GM19099 (cell line): ENCODE results near the gene ZNF208.
"Not testable (repeated sequence)": the region's sequence is repeated elsewhere in the genome, so short reads cannot be mapped to it uniquely, and the experiment has no call there.

Experiments used
- POLR2A ChIP-seq: IDR thresholded peaks from 3 replicates; pipeline ENCODE4 v1.6.1; 2011; ENCODE audit warnings: low read depth; ENCODE audit not compliant: insufficient read length; ENCODE audit errors: extremely low read depth

The ZNF208 gene

GRCh38 chr19:22010437-22011143 lies at the start of gene ZNF208:
Gene ZNF208, minus strand, starts transcription at chr19:22010943. Its CDS starts 149 bp downstream, at chr19:22010794.
- not testable (repeated sequence) for TF ChIP-seq POLR2A

DNA sequence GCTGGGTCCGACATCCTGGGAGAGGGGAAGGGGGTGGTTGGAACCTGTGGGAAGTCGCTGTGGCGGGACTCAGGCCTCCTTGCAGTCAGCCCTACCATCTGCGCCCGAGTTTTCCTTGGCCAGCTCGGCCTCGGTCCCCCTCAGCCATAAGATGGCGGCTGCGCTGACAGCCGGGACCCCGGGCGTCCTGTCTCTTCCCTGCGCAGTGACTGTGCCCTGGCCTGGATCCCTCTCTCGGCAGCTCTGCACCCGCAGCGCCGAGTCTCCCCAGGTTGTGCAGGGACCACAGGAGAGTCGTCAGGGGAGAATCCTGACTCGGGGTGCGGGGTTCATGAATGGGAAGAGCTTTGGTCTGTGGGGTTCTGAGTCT lies 41.9 kb upstream of the ZNF208 start:
- TF ChIP-seq POLR2A = no peak

GRCh38 chr19:22030680-22031079 lies 19.9 kb upstream of the ZNF208 start:
- TF ChIP-seq POLR2A = no peak

- TF ChIP-seq POLR2A = no peak
These were observed 15.9 kb upstream of the ZNF208 start for GRCh38 chr19:22026687-22027086.

GRCh38 chr19:21970466-21970865 lies 40.3 kb downstream of the ZNF208 start:
- no peak for TF ChIP-seq POLR2A

DNA sequence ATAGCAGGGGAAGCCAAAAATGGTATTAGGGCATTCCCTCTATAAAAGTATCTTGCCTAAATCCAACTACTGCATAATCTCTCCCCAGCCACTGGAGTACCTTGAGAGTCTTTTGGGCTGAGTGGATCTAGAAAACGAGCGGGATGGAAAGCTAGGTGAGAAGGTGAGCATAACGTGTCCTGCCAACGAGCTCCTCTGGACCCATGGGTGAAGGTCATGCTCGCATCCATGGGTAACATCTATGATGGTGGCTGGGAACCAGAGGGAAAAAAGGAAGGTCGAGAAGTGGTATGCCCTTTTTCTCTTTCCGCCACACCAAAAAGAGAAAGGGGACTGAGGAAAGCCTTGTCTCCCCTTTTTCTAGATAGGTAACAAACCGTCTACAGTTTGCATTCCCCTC lies 63.0 kb downstream of the ZNF208 start:
- no peak for TF ChIP-seq POLR2A

- no peak for TF ChIP-seq POLR2A
These were observed 70.1 kb downstream of the ZNF208 start for GRCh38 chr19:21940684-21941083.

DNA sequence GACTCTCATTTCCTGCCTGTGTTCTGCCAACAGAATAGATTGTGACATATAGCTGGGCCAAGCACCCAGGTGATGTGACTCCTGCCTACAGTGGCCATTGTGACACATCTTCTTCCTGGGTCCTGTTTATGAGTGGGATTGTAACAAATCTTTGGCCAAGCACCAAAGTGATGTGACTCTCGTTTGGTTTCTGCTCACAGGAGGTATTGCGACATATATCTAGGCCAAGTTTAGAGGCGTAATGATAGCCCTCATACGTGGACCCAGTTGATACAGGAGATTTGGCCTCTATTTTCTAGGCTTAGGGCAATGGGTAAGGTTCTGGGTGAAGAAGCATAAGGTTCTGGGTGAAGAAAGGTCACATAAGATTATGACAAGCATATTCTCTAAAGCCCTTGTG lies 76.2 kb downstream of the ZNF208 start:
- TF ChIP-seq POLR2A = no peak

DNA sequence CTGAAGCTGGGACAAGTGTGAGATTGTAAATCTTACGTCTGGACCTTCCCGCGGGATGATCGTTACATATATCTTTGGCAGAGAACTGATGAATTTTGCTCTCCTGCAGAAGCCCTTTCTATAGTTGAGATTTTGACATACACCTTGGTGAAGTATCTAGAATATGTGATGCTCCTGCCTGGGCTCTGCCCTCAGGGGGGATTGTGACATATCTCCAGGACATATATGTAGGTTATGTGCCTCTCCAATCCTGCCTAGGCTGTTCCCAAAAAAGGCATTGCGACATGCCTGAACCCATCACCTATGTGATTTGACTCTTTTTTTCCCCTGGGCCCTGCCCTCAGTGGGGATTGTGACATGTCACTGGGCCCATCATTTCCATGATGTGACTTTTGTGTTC lies 76.6 kb downstream of the ZNF208 start:
- no peak for TF ChIP-seq POLR2A

DNA sequence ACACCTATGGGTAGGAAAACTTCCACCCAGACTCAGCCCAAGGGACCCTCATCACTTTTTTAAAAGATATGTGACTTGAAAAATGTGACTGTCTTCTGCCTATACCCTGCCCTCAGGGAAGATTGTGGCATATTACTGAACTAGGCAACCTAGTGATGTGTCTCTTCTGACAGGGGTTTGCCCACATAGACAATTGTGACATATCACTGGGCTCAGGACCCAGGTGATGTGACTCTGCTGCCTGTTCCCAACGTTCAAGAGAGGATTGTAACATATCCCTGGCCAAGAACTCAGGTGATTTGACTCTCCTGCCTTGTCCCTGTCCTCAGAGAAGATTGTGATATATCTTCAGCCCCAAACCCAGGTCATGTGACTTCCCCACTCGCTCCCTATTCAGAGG lies 88.5 kb downstream of the ZNF208 start:
- TF ChIP-seq POLR2A = no peak

- no peak for TF ChIP-seq POLR2A
These were observed 89.0 kb downstream of the ZNF208 start for GRCh38 chr19:21921691-21922180.

- TF ChIP-seq POLR2A = no peak
These were observed 95.3 kb downstream of the ZNF208 start for GRCh38 chr19:21915411-21915810.

GRCh38 chr19:21912654-21913053 lies 98.1 kb downstream of the ZNF208 start:
- TF ChIP-seq POLR2A = no peak

- TF ChIP-seq POLR2A = no peak
These were observed 100.4 kb downstream of the ZNF208 start for GRCh38 chr19:21910318-21910717.

DNA sequence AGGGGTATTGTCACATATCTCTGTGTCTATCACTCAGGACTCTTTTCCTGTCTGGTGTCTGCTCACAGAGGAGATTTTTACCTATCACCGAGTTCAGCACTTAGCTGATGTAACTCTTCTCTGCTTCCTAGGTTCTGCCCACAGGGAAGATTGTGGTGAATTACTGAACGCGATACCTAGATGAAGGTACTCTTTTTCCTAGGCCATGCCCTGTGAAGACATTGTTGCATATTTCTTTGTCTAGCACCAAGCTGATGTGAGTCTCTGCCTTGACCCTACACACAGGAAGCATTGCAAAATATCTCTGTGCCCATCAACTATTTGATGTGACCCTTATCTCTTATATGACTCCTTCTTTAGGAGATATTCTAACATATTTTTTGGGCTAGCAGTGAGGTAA lies 102.7 kb downstream of the ZNF208 start:
- no peak for TF ChIP-seq POLR2A

DNA sequence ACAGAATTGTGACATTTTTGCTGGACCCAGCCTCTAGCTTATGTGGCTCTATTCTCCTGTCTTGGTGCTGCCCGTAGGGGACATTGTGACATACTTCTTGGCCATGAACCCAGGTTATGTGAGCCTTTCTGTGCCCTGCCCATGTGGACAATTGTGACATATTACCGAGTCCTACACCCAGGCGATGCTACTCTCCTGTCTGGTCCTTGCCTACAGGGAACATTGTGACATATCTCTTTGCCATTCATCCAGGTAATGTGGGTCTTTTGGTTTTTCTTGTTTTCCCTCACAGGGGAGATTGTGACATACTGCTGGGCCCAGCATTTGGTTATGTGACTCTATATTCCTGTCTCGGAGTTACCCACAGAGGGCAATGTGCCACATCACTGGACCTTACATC lies 103.2 kb downstream of the ZNF208 start:
- no peak for TF ChIP-seq POLR2A

DNA sequence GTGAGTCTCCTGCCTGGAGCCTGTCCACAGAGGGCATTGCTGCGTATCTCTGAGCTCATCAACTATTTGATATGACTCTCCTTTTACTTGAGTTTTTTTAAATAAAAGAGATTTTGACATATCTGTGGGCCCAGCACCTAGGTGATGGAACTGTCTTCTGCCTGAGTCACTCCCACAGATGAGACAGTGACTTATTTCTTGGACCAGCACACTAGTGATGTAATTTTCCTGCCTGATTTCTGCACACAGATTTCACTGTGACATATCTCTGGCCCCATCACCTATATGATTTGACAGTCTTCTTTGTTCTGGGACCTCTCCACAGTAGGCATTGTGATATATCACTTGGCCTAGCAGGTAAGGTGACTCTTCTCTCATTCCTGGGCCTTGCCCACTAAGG lies 108.2 kb downstream of the ZNF208 start:
- TF ChIP-seq POLR2A = no peak
